Large intestine (tissue), 3 donors: ENCODE data around the gene MS4A6A. TPM values are rescaled to one million over a fixed set of nuclear protein-coding genes. Genes with fewer than 3 reads are reported as not detected.
"Not testable (repeated sequence)": the region's sequence is repeated elsewhere in the genome, so short reads cannot be mapped to it uniquely, and the experiment has no call there.

Source experiments
- DNase-seq, 2 donors: peaks; one replicate each; pipeline versions ENCODE4 v3.0.0 to v3.0.0-alpha.2; 2013
- H3K27ac ChIP-seq: one replicate; pipeline ENCODE4 v1.5.1; 2013; ENCODE audit warnings: low read length
- H3K27me3 ChIP-seq: 2 replicates; pipeline ENCODE4 v1.6.1; 2013; ENCODE audit warnings: low read length; ENCODE audit not compliant: control insufficient read depth, insufficient read depth
- H3K36me3 ChIP-seq: 2 replicates; pipeline ENCODE4 v1.6.1; 2013; ENCODE audit warnings: low read length; ENCODE audit not compliant: control insufficient read depth, insufficient read depth
- H3K4me1 ChIP-seq: one replicate; pipeline ENCODE4 v1.6.1; 2013; ENCODE audit warnings: low read length; ENCODE audit not compliant: control insufficient read depth, insufficient read depth
- H3K4me3 ChIP-seq: one replicate; pipeline ENCODE4 v1.5.1; 2013; ENCODE audit warnings: low read length
- H3K9me3 ChIP-seq: one replicate; pipeline ENCODE4 v1.6.1; 2013; ENCODE audit warnings: mild to moderate bottlenecking, low read depth, low read length, moderate library complexity; ENCODE audit not compliant: control insufficient read depth
- WGBS: methylation state at CpG from one replicate; pipeline ENCODE4 v1.1.5; 2013; ENCODE audit warnings: low lambda C conversion rate; ENCODE audit not compliant: insufficient coverage; 5-methylcytosine and 5-hydroxymethylcytosine counted together
- polyA plus RNA-seq: library from polyadenylated mRNA; unstranded; fragments of 120-200 nt; gene quantifications from one replicate; pipeline ENCODE4 v1.2.1, GENCODE V29; 2013

MS4A6A gene
- polyA plus RNA-seq, 1 donor = 53.8 TPM

DNA sequence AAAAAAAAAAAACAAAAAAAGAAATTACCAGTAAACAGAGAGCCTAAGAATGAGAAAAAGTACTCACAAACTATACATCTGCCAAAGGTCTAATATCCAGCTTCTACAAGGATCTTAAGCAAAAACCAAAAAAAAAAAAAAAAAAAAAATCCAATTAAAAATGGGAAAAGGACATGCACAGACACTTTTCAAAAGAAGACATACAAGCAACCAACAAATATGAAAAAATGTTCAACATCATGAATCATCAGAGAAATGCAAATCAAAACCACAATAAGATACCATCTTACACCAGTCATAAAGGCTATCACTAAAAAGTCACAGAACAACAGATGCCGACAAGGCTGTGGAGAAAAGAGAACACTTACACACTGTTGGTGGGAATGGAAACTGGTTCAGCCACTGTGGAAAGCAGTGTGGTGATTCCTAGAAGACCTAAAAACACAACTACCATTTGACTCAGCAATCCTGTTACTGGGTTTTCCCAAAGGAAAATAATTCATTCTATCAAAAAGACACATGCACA lies 18.3 kb downstream of the MS4A6A start:
- Histone ChIP-seq H3K4me3 (no peak overlapping the region), H3K36me3 (no peaks in the 10 kb centered on the region), H3K4me1 (no peaks in the 10 kb centered on the region), H3K27me3 (no peaks in the 10 kb centered on the region), H3K27ac (no peak overlapping the region), H3K9me3 (peaks cover 4% of the 10 kb centered on the region)
- no peak for DNase-seq
- WGBS = no CpG with 5 or more reads among the region's 1 CpG

DNA sequence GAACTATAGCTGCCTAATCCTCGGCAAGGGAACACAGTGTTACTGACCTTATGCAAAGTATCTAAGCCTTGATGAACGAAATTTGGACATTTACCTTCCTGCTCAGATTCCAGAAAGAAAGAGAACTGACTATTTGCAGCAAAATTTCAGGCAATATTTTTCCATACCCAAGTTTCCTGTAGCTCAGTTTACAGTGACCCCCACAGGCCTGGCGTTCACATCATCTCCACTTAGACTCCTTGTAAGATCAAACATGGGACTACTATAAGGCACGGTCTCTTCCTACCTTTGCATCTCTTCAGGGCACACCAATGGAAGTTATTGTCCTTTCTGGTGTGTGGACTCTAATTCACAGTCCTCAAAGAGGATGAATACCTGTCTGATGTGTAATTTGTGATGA lies 21.1 kb downstream of the MS4A6A start:
- WGBS = 100% methylated on average over 1 of the region's 4 CpGs

DNA sequence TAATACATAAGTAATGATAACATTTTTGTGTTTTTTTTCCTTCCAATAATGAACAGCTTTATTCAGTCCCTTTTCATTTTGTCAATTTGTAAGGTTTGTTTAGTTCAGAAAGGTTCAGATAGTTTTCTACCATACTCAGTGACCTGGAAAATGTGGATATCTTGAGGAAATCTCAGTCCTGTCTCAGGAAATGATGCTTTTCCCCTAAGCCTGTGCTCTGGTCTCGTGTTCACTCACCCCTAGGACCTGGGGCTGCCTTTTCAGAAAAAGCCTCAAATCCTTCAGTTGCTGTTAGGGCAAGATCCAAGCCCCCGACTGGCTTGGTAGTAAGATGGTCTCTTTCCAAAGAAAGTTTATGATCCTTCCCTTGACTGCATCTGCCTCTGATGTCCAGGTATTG lies 21.8 kb downstream of the MS4A6A start:
- no peak for DNase-seq
- H3K4me1 ChIP-seq = no peaks in the 10 kb centered on the region
- WGBS = no CpG with 5 or more reads among the region's 2 CpGs
- no peaks in the 10 kb centered on the region for H3K9me3 ChIP-seq
- H3K27ac ChIP-seq = no peak overlapping the region
- H3K36me3 ChIP-seq = no peaks in the 10 kb centered on the region
- no peak overlapping the region for H3K4me3 ChIP-seq
- peaks cover 1% of the 10 kb centered on the region for H3K27me3 ChIP-seq

More for the DNA sequence above, 21.1 kb downstream of the MS4A6A start:
- no peak for DNase-seq
- Histone ChIP-seq H3K27me3 (no peaks in the 10 kb centered on the region), H3K9me3 (no peaks in the 10 kb centered on the region), H3K4me3 (no peak overlapping the region), H3K4me1 (no peaks in the 10 kb centered on the region), H3K27ac (no peak overlapping the region), H3K36me3 (no peaks in the 10 kb centered on the region)

DNA sequence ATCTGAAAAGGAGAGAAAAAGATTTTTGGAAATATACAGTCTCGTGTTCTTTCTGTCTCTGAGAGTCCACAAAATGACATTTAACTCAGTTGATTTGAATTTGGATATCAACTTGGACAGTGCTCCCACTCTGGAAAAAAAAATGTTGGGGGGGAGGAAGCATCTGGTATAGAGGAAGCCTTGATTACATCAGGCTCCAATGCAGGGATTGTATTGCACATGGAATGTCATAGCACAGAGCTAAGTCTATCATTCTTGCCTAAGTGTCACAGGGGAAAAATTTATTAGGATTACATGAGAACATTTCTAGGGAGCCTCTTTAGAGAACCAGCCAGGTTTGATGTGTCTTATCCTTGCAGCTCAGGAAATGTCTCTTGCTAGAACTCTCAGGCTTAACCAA lies 23.0 kb downstream of the MS4A6A start:
- Histone ChIP-seq H3K4me1 (no peaks in the 10 kb centered on the region), H3K27me3 (peaks cover 2% of the 10 kb centered on the region), H3K9me3 (no peaks in the 10 kb centered on the region), H3K27ac (no peak overlapping the region), H3K36me3 (no peaks in the 10 kb centered on the region), H3K4me3 (no peak overlapping the region)
- DNase-seq = no peak
- no CpG with 5 or more reads among the region's 1 CpG for whole genome bisulfite sequencing

DNA sequence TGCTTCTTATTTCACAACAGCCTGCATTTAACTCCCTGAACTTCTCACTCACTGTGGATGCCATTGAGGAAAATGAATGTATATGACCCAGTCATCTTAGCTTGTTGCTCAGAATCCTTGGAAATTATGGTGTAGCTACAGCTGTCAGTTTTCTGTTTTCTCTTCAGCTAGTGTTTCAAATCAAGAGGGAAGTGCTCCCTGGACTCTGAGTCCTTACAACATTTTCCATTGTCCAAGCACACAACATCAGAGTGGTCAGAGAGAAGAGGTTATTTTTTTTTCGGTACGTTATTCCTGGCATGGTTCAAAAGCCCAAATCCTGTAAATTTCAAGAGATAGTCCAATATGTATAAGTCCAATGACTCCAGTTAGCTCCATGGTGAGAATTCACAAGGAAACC lies 23.6 kb downstream of the MS4A6A start:
- no peaks in the 10 kb centered on the region for H3K4me1 ChIP-seq
- DNase-seq = no peak
- no CpG with 5 or more reads among the region's 2 CpGs for WGBS
- no peak overlapping the region for H3K4me3 ChIP-seq
- no peaks in the 10 kb centered on the region for H3K36me3 ChIP-seq
- H3K9me3 ChIP-seq = no peaks in the 10 kb centered on the region
- H3K27ac ChIP-seq = no peak overlapping the region
- H3K27me3 ChIP-seq = peaks cover 2% of the 10 kb centered on the region

DNA sequence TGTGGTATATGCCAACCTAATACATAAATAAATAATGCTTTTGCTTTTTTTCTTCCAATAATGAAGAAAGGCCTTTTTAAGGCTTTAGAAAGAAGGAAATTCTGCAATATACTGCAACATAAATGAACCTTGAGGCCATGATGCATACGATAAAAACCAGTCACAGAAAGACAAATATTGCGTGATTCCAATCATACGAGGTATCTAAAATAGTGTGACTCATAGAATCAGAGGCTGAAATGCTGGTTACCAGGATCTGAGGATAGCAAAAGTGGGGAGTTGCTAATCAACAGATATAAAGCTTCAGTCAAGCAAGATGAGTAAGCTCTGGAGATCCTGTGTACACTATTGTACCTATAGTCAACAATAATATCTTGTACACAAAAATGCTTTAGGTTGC lies 24.2 kb downstream of the MS4A6A start:
- H3K4me3 ChIP-seq = no peak overlapping the region
- 84% methylated on average over 3 of the region's 3 CpGs for WGBS

DNA sequence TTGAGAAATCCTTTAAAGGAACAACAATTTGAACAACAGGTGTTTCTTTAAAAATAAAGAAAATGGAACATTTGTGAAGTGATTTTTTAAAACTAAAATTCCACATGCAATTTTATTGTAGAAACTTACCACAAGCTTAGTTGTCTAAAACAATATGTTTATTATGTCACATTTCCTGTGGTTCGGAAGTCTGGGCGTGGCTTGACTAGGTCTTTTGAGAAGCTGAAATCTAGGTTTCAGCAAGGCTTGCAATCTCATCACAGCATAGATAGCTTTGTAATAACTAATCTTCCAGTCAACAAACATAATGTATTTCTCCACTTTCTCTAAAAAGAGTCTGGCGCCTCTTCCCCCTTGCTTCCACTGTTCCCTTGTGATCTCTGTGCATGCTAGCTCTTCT lies 27.0 kb downstream of the MS4A6A start:
- no peak overlapping the region for H3K27ac ChIP-seq
- peaks cover 2% of the 10 kb centered on the region for H3K27me3 ChIP-seq
- no peaks in the 10 kb centered on the region for H3K36me3 ChIP-seq
- WGBS = no CpG with 5 or more reads among the region's 3 CpGs
- no peak for DNase-seq
- no peak overlapping the region for H3K4me3 ChIP-seq
- no peaks in the 10 kb centered on the region for H3K9me3 ChIP-seq
- H3K4me1 ChIP-seq = no peaks in the 10 kb centered on the region

More for the DNA sequence above, 24.2 kb downstream of the MS4A6A start:
- H3K36me3 ChIP-seq = no peaks in the 10 kb centered on the region
- no peak for DNase-seq
- peaks cover 2% of the 10 kb centered on the region for H3K27me3 ChIP-seq
- H3K4me1 ChIP-seq = no peaks in the 10 kb centered on the region
- H3K9me3 ChIP-seq = no peaks in the 10 kb centered on the region
- H3K27ac ChIP-seq = no peak overlapping the region

DNA sequence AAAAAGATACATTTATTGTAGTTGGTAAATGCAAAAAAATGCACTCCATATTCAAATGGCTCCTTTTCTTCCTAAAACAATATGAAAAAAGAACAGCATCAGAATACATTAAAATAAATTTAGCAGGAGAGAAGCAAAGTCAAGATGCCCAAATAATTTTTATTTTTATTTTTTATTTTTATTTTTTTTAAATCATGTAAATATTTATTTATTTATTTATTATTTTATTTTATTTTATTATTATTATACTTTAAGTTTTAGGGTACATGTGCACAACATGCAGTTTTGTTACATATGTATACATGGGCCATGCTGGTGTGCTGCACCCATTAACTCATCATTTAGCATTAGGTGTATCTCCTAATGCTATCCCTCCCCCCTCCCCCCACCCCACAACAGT lies 30.2 kb downstream of the MS4A6A start:
- H3K4me3 ChIP-seq, H3K36me3 ChIP-seq, H3K27me3 ChIP-seq, H3K27ac ChIP-seq, H3K4me1 ChIP-seq, H3K9me3 ChIP-seq, DNase-seq: not testable (repeated sequence)

DNA sequence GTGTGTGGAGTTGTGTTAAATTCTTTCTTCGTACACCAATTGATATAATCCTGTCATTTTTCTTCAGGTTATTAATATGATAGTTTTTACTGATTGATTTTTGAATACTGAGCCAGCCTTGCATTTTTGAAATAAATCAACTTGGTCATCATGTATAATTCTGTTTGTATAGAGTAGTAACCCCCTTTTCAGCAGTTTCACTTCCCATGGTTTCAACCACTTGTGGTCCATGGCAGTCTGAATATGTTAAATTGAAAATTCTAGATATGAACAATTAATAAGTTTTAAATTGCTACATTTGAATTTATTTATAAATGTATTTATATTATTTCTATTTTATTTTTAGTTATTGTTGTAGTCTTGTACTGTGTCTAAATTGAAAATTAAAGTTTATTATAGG lies 32.6 kb downstream of the MS4A6A start:
- no peaks in the 10 kb centered on the region for H3K9me3 ChIP-seq
- no peaks in the 10 kb centered on the region for H3K36me3 ChIP-seq
- no peaks in the 10 kb centered on the region for H3K4me1 ChIP-seq
- WGBS = 83% methylated on average over 1 of the region's 1 CpG
- H3K27ac ChIP-seq = no peak overlapping the region
- no peaks in the 10 kb centered on the region for H3K27me3 ChIP-seq
- no peak overlapping the region for H3K4me3 ChIP-seq
- no peak for DNase-seq

DNA sequence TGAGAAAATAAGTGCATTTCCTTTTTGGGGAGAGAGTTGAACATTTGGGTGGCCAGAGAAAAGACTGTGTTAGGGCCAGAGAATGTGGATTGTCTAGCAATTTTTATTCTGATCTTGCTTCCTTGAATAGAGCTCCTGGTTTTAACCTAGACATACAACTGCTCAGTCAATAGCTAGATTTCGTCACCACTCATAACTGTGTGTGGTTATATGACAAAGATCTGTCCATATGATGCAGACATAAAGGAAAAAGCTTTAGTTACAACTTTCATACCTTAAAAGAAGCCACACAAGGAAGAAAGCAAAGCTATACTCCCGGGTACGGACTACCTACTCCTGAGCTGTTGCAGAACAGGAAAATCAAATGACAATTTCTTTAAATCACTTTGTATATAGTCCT lies 37.2 kb downstream of the MS4A6A start:
- Histone ChIP-seq H3K27me3 (no peaks in the 10 kb centered on the region), H3K4me1 (no peaks in the 10 kb centered on the region), H3K36me3 (no peaks in the 10 kb centered on the region), H3K27ac (no peak overlapping the region), H3K9me3 (no peaks in the 10 kb centered on the region), H3K4me3 (no peak overlapping the region)
- no peak for DNase-seq
- 100% methylated on average over 1 of the region's 3 CpGs for WGBS

DNA sequence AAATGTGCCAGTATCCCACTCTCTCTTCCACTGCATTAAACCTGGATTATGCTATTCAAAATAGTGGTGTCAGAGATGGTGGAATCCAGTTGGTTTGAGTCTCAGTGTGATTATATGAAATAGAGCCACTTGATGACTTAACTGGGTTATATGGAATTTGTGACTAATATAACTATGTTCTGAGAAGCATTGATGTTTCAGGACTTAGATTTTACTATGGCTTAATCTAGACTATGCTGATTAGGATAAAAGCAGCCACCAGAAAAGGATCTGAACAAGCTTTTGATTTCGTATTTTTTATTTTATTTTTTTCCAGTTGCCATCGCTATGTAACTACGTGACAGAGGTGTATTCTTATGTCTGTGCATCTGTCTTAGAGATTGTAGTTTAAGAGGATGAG lies 39.1 kb downstream of the MS4A6A start:
- WGBS = 100% methylated on average over 3 of the region's 3 CpGs
- Histone ChIP-seq H3K4me3 (no peak overlapping the region), H3K4me1 (no peaks in the 10 kb centered on the region), H3K27ac (no peak overlapping the region), H3K36me3 (no peaks in the 10 kb centered on the region), H3K27me3 (no peaks in the 10 kb centered on the region), H3K9me3 (no peaks in the 10 kb centered on the region)
- DNase-seq = no peak
